AG04449 (cell line): ENCODE data around the gene ASPHD1.

Experiments
- CTCF ChIA-PET: fragments of 350-600 bp; formaldehyde crosslinking; extraction: SDS; loops from one replicate; lab custom pipeline; 2021; ENCODE audit warnings: antibody characterized with exemption; lab: Yijun Ruan, JAX
- POLR2A ChIA-PET: fragments of 400-600, 350-600 bp; formaldehyde crosslinking; extraction: SDS; loops from one replicate; lab custom pipeline; 2020; ENCODE audit warnings: antibody characterized with exemption, inconsistent platforms; lab: Yijun Ruan, JAX
- DNase-seq: peaks from one replicate; pipeline ENCODE4 v3.0.0-alpha.2; 2010; ENCODE audit warnings: low read depth, low spot score
- H3K4me3 ChIP-seq: 2 replicates; pipeline ENCODE4 v1.5.1; 2011; ENCODE audit warnings: low read depth, mild to moderate bottlenecking, control low read depth, low read length
- CTCF ChIP-seq: IDR thresholded peaks from one replicate; pipeline ENCODE4 v1.5.1; 2011; ENCODE audit warnings: mild to moderate bottlenecking, moderate library complexity, low read length, control low read depth, inconsistent platforms; ENCODE audit not compliant: insufficient read depth; ENCODE audit errors: missing control alignments

The ASPHD1 gene

GRCh38 chr16:29875206-29875605 lies 25.1 kb upstream of the ASPHD1 start:
- H3K4me3 ChIP-seq = no peak overlapping the region
- no peak for TF ChIP-seq CTCF
- no peak for DNase-seq
- POLR2A ChIA-PET = no interaction called here
- CTCF ChIA-PET = no interaction called here

- no peak for DNase-seq
- CTCF ChIA-PET = interaction anchor here (1.2 kb wide), 1 partner anchor 27 kb away, joined by 4 read pairs; no protein-coding TSS in a partner anchor
- peak overlapping the region; percentile 36 for H3K4me3 ChIP-seq
- POLR2A ChIA-PET = no interaction called here
- no peak for TF ChIP-seq CTCF
Measured at GRCh38 chr16:29876217-29876593, 24.1 kb upstream of the ASPHD1 start.

GRCh38 chr16:29876594-29877249 lies 23.6 kb upstream of the ASPHD1 start:
- TF ChIP-seq CTCF = no peak
- DNase-seq = no peak
- POLR2A ChIA-PET = no interaction called here
- CTCF ChIA-PET = interaction anchor here (1.2 to 1.3 kb wide), 2 partner anchors 28 to 126 kb away, joined by 4 read pairs; no protein-coding TSS in a partner anchor
- peak overlapping the region; percentile 36 for H3K4me3 ChIP-seq

GRCh38 chr16:29877266-29877961 lies 22.9 kb upstream of the ASPHD1 start:
- ChIA-PET CTCF (interaction anchor here (1.2 to 1.3 kb wide), 4 partner anchors 9 to 125 kb away, joined by 3 to 4 read pairs (median 4); partner anchors contain the start of gene CDIPT), POLR2A (no interaction called here)
- no peak for TF ChIP-seq CTCF
- no peak overlapping the region for H3K4me3 ChIP-seq
- no peak for DNase-seq

- ChIA-PET POLR2A (no interaction called here), CTCF (interaction anchor here (1.2 kb wide), 2 partner anchors 8 to 15 kb away, joined by 3 to 4 read pairs; partner anchors contain the start of gene CDIPT)
Measured at GRCh38 chr16:29878172-29878571, 22.1 kb upstream of the ASPHD1 start.

More at GRCh38 chr16:29878172-29878571, 22.1 kb upstream of the ASPHD1 start:
- no peak for DNase-seq
- TF ChIP-seq CTCF = no peak
- no peak overlapping the region for H3K4me3 ChIP-seq
